Endothelial cell of umbilical vein (primary cell): ENCODE results near the gene CNTN2. TPM values are rescaled to one million over a fixed set of nuclear protein-coding genes. Genes with fewer than 3 reads are reported as not detected.

Experiments
- BruUV-seq: library from RNA; stranded (reverse); fragments of 400-500 nt; replicated peaks from 2 replicates; lab custom pipeline; 2021; lab: Mats Ljungman, UMichigan
- CTCF ChIA-PET: fragments of 300-600, 350-600 bp; sonication (Branson Sonifier 250); formaldehyde crosslinking; loops from one replicate; lab custom pipeline; 2021; ENCODE audit warnings: antibody characterized with exemption, inconsistent platforms; lab: Charles Lee
- POLR2A ChIA-PET: fragments of 300-600, 350-600 bp; sonication (Branson Sonifier 250); formaldehyde crosslinking; loops from one replicate; lab custom pipeline; 2021; ENCODE audit warnings: antibody characterized with exemption, inconsistent platforms; lab: Charles Lee
- DNase-seq: peaks from one replicate; pipeline ENCODE4 v3.0.0-alpha.2; 2011; ENCODE audit warnings: low read depth, low spot score
- FAIRE-seq: peaks from 2 replicates; lab custom pipeline; 2011; peaks lifted over from hg19 to GRCh38; lab: Jason Lieb, UNC
- H2AFZ ChIP-seq: 2 replicates; pipeline ENCODE4 v1.6.0; 2012; ENCODE audit warnings: low read depth, low read length, control low read depth, inconsistent platforms
- H3K27ac ChIP-seq: 2 replicates; pipeline ENCODE4 v1.5.1; 2011; ENCODE audit warnings: low read depth, mild to moderate bottlenecking, control low read depth, low read length, moderate library complexity; ENCODE audit not compliant: insufficient read depth
- H3K27me3 ChIP-seq, 2 experiments: 2 replicates each; pipeline versions ENCODE4 v1.6.0 to v1.6.1; 2011; ENCODE audit warnings: low read length in 2 of 2, mixed read lengths in 1 of 2; ENCODE audit not compliant: control insufficient read depth in 2 of 2, insufficient read depth in 2 of 2
- H3K36me3 ChIP-seq, 2 experiments: 2 replicates in 1 of 2; 3 replicates in 1 of 2; pipeline ENCODE4 v1.5.1; 2011; ENCODE audit warnings: low read length in 2 of 2, mild to moderate bottlenecking in 1 of 2, moderate library complexity in 1 of 2; ENCODE audit not compliant: control insufficient read depth in 2 of 2, insufficient read depth in 2 of 2; ENCODE audit errors: extremely low read depth in 1 of 2
- H3K4me1 ChIP-seq: 3 replicates; pipeline ENCODE4 v1.5.1; 2011; ENCODE audit warnings: mild to moderate bottlenecking, low read length; ENCODE audit not compliant: control insufficient read depth, insufficient read depth; ENCODE audit errors: extremely low read depth
- H3K4me2 ChIP-seq: 2 replicates; pipeline ENCODE4 v1.6.1; 2011; ENCODE audit warnings: low read length, control low read depth, mixed read lengths; ENCODE audit not compliant: insufficient read depth
- H3K4me3 ChIP-seq, 3 experiments: fragments of 200-600 bp in 1 of 3; sonication (generic), shearing (Covaris generic) in 1 of 3; replicated peaks in 1 of 3; 2 replicates each; pipeline ENCODE4 v1.5.1; 2011 to 2016; ENCODE audit warnings: control low read depth in 3 of 3, low read length in 3 of 3, mild to moderate bottlenecking in 2 of 3, inconsistent platforms in 1 of 3, low read depth in 1 of 3, moderate library complexity in 1 of 3; ENCODE audit not compliant: insufficient read depth in 1 of 3
- H3K79me2 ChIP-seq: 2 replicates; pipeline ENCODE4 v1.6.0; 2012; ENCODE audit warnings: low read length, inconsistent platforms; ENCODE audit not compliant: control insufficient read depth, insufficient read depth
- H3K9ac ChIP-seq: replicated peaks from 2 replicates; pipeline ENCODE3; 2011; ENCODE audit warnings: low read length, control low read depth; ENCODE audit not compliant: insufficient read depth; ENCODE audit errors: extremely low read depth
- H3K9me1 ChIP-seq: replicated peaks from 3 replicates; pipeline ENCODE4 v1.6.0; 2011; ENCODE audit warnings: mild to moderate bottlenecking, low read length; ENCODE audit not compliant: control insufficient read depth, insufficient read depth; ENCODE audit errors: extremely low read depth
- H3K9me3 ChIP-seq: replicated peaks from 2 replicates; pipeline ENCODE4 v1.5.1; 2012; ENCODE audit warnings: low read length, inconsistent platforms; ENCODE audit not compliant: control insufficient read depth, insufficient read depth
- H4K20me1 ChIP-seq: replicated peaks from 2 replicates; pipeline ENCODE3; 2011; ENCODE audit warnings: mild to moderate bottlenecking, low read length; ENCODE audit not compliant: control insufficient read depth, insufficient read depth; ENCODE audit errors: extremely low read depth
- CTCF ChIP-seq, 2 donors: IDR thresholded peaks; 1 replicate in 1 of 2; 2 replicates in 1 of 2; pipeline ENCODE4 v1.5.1; 2011; ENCODE audit warnings: low read length in 2 of 2, mild to moderate bottlenecking in 2 of 2, moderate library complexity in 2 of 2, control low read depth in 1 of 2, inconsistent platforms in 1 of 2, low read depth in 1 of 2; ENCODE audit not compliant: insufficient read depth in 1 of 2; ENCODE audit errors: extremely low read depth in 1 of 2
- EZH2 ChIP-seq: IDR thresholded peaks from 2 replicates; pipeline ENCODE4 v1.6.1; 2012; ENCODE audit warnings: borderline replicate concordance, low read depth, mild to moderate bottlenecking, moderate library complexity, low read length, inconsistent platforms; ENCODE audit not compliant: severe bottlenecking
- FOS ChIP-seq: IDR thresholded peaks from 2 replicates; pipeline ENCODE4 v1.6.1; 2011; ENCODE audit warnings: mild to moderate bottlenecking, low read length, moderate library complexity, borderline replicate concordance; ENCODE audit not compliant: insufficient read depth
- GATA2 ChIP-seq: IDR thresholded peaks from 2 replicates; pipeline ENCODE4 v1.7.0; 2011; ENCODE audit warnings: low read depth, mild to moderate bottlenecking, moderate library complexity, mixed read lengths, low read length; ENCODE audit not compliant: insufficient read length, insufficient read depth
- JUN ChIP-seq: IDR thresholded peaks from 2 replicates; pipeline ENCODE4 v1.6.1; 2011; ENCODE audit warnings: borderline replicate concordance, low read depth; ENCODE audit not compliant: insufficient read length, insufficient read depth
- MAX ChIP-seq: IDR thresholded peaks from 2 replicates; pipeline ENCODE4 v1.6.1; 2011; ENCODE audit not compliant: insufficient read depth, insufficient read length
- MYC ChIP-seq: IDR thresholded peaks from one replicate; pipeline ENCODE4 v1.6.1; 2011; ENCODE audit warnings: mild to moderate bottlenecking, low read depth, low read length
- POLR2A ChIP-seq: IDR thresholded peaks from 2 replicates; pipeline ENCODE4 v1.6.1; 2012; ENCODE audit warnings: low read depth, mild to moderate bottlenecking, control low read depth, low read length
- POLR2AphosphoS5 ChIP-seq: IDR thresholded peaks from 2 replicates; pipeline ENCODE4 v1.6.1; 2012; ENCODE audit warnings: low read depth, mild to moderate bottlenecking, control low read depth, low read length, moderate library complexity; ENCODE audit not compliant: insufficient read depth
- dilution Hi-C: fragments of 300-500 bp; cut with MboI; formaldehyde crosslinking; loops from one replicate; pipeline ENCODE4 v1.15.0; 2019; ENCODE audit warnings: low sequenced_read_pairs; ENCODE audit not compliant: extremely low pct_ligation_motif_present
- intact Hi-C: fragments of 100-400 bp; cut with micrococcal nuclease; formaldehyde crosslinking; loops from one replicate; pipeline ENCODE4 v1.10.0; 2022
- polyA plus RNA-seq, 4 experiments: library from polyadenylated mRNA; depleted of rRNA in 3 of 4; stranded (reverse) in 3 of 4; unstranded in 1 of 4; fragments of >200 nt; gene quantifications; 2 replicates each; pipeline versions ENCODE4 v1.2.1 to v1.2.3, GENCODE V29; 2011 to 2012; ENCODE audit warnings: missing spikeins in 1 of 4
- total RNA-seq: library from RNA; stranded (reverse); gene quantifications from 2 replicates; pipeline ENCODE4 v1.2.3, GENCODE V29; 2021

CNTN2 gene
- total and polyA plus RNA-seq, 2 donors (not counting 3 experiments of a cell fraction or from before 2014, with no cell fraction given): not detected

GRCh38 chr1:205038132-205038786 is 4.8 kb upstream of the CNTN2 start:
- POLR2A ChIA-PET: no interaction called here
- H3K79me2 ChIP-seq: no peaks in the 10 kb centered on the region
- CTCF ChIA-PET: interaction anchor here (0.7 to 3.2 kb wide), 4 partner anchors 10 to 447 kb away, joined by 3 to 24 read pairs (median 3); no protein-coding TSS in a partner anchor
- H3K9me3 ChIP-seq: no peaks in the 10 kb centered on the region
- no peak overlapping the region for H3K4me2 ChIP-seq
- no peaks in the 10 kb centered on the region for H3K36me3 ChIP-seq
- H3K27ac ChIP-seq: no peak overlapping the region
- peaks cover 14 to 21% of the 10 kb centered on the region in 2 experiments for H3K27me3 ChIP-seq
- TF ChIP-seq MAX (no peak), EZH2 (no peak), JUN (no peak), FOS (no peak), CTCF (IDR thresholded peaks at IDR 0.05; ENCODE audit: extremely low read depth in 1 of 2, insufficient read depth in 1 of 2, low read depth in 1 of 2, low read length in 2 of 2) (no peak), GATA2 (no peak), POLR2A (no peak), MYC (no peak), POLR2AphosphoS5 (no peak)
- H2AFZ ChIP-seq: no peak overlapping the region
- no peaks in the 10 kb centered on the region for H3K4me1 ChIP-seq
- dilution Hi-C loops: no loop called here
- no peak for FAIRE-seq
- no peak overlapping the region for H3K4me3 ChIP-seq
- H3K9me1 ChIP-seq: no peaks in the 10 kb centered on the region
- DNase-seq: no peak
- H3K9ac ChIP-seq: no peak overlapping the region
- H4K20me1 ChIP-seq: no peaks in the 10 kb centered on the region
- BruUV-seq: no TSS peak
- intact Hi-C loops: no loop called here
